Cerebellar cortex (tissue), 1 donor: Measurements from ENCODE around the gene FADS1.

Experiments
- DNase-seq: peaks from one replicate; pipeline ENCODE4 v3.0.0-alpha.2; 2015; ENCODE audit warnings: low spot score

FADS1 gene

DNA sequence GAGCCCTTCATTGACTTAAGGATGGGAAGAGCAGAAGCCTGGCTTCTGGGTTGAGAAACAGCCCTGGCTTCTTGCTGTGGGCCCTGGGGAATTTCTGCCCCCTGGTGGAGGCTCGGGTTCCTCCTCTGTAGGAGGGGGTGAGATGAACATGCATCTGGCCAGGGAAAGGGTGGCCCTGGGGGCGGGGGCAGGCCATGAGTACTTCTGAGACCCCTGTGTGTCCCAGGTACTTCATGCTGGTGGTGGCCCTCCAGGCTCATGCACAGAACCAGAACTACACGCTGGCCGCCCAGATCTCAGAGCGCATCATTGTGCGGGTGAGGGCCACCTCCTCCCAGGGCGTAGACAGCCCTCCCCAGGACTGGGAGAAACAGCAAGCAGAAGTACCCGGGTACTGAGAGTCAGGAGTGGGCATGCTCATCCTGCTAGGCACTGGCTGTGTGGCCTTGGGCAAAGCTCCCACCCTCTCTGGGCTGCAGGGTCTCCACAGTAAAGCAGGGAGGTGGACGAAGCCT is 40.2 kb downstream of the FADS1 start:
- DNase-seq = peak; percentile 56

DNA sequence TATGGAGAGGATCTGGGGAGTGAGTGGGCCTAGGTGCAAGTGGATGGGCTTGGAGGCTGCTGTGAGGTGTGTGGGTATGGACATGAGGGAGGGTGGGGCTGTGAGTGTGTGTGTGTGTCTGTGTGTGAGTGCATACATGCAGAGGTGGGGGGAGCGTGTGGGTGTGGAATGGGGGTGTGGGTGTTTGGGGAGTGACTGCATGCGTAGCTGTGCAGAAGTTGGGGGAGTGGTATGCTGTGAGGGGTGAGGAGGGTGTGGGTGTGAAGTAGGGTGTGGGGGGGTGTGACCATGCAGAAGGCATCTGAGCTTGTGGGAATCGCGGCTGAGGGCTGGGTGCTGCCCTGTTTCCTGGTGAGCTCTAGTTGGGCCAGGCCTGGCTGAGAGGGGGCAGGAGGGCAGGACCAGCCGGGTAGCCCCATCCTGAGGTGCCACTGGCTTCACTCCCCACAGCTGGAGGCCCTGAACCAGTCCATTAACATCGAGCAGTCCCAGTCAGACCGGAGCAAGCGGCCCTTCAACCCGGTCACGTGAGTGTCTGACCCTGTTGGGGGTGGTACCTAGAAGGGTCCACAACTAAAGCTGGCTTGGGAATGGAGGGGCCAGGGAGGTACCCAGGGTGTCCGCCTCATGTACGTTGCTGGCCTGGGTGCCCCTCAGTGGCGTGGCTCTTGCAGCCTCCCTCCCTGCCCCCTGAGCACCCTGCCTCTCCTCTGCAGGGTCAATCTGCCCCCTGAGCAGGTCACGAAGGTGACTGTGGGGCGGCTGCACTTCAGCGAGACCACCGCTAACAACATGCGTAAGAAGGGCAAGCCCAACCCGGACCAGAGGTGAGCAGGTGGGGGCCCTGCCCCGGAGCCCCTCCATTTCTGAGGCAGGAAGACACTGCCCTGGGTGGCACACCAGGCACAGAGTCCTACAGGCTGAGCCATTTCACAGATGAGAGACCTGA is 40.9 kb downstream of the FADS1 start:
- DNase-seq = no peak

DNA sequence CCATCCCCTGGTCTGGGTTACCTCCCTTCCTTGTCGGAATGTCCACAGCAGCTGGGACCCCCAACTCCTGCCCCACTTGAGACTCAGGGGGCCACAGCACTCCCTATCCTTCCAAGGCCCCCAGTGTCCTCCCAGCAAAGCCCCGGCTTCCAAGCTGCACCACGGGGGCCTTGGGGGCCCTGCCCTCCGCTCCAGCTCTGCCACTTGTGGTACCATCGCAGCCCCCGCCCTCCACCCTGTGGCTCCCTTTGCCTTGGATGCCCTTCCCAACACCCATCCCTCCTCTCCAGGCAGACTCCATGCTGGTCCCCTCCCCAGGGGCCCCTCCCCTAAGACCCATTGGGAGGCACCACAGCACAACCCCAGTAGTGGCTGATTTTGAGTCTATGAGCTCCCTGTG is 41.7 kb downstream of the FADS1 start:
- DNase-seq = no peak

DNA sequence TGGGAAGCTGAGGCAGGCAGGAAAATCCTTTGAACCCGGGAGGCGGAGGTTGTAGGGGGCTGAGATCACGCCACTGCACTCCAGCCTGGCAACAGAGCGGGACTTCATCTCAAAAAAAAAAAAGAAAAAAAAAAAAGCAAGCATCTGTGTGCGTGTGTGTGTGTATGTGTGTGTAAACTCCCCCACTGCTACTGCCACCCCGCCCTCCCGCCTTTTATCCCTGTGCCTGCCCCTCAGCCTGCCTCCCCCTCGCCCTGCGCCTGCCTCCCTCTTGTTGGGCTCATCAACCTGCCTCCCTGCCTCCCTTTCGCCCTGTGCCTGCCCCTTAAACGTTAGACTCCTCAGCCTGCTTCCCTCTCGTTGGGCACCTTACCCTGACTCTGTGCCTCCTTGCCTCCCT is 42.4 kb downstream of the FADS1 start:
- no peak for DNase-seq

DNA sequence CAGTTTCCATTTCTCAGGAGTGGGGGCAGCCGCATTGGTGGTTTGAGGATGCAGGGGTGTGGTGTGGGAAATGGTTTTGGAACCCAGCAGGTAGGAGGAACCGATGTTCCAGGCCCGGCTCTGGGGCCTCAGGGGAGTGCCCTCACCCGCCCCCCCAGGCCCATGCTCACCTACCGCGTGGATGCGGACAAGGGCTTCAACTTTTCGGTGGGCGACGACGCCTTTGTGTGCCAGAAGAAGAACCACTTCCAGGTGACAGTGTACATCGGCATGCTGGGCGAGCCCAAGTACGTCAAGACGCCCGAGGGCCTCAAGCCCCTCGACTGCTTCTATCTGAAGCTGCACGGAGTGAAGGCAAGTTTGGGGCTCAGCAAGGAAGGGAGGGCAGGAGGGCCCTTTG is 43.0 kb downstream of the FADS1 start:
- no peak for DNase-seq

DNA sequence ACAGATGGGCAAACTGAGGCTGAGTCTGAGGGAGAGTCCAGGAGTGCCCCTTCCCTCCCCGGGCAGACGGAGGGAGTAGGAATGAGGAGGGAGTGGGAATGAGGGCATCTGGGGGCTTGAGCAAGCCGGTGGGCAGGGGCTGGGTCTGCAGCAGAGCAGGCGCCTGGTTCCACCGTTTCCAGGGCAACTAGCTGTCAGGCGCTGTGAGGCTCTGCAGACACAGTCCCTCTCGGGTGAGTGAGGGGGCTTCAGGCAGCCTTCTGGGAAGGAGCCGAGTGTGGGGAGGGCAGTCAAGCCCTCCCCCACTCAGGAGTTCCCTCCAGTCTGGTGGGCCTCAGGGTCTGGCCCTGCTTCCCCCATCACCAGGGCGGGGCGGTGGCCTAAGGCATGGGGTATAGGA is 43.4 kb downstream of the FADS1 start:
- no peak for DNase-seq

DNA sequence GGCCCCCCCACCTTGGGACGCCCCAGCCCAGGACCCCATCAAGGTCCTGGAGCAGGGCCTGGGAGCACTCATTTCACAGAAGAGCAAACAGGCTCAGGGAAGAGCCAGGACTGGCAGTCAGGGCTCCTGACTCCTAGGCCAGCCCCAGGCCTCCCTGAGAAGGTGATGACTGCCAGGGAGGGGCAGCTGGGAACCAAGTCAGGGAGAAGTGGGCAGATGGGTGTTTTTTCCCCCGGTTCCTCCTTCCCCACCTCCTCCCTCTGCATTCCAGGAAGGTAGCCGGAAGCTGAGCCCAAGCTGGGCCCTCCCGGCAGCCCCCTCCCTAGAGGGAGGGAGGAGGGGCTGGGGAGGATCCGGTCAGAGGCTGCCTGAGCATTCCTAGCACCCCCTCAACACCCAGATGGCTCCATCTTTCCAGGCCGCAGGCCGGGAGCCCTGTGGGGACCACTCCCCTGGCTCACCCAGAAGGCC is 44.8 kb downstream of the FADS1 start:
- no peak for DNase-seq

DNA sequence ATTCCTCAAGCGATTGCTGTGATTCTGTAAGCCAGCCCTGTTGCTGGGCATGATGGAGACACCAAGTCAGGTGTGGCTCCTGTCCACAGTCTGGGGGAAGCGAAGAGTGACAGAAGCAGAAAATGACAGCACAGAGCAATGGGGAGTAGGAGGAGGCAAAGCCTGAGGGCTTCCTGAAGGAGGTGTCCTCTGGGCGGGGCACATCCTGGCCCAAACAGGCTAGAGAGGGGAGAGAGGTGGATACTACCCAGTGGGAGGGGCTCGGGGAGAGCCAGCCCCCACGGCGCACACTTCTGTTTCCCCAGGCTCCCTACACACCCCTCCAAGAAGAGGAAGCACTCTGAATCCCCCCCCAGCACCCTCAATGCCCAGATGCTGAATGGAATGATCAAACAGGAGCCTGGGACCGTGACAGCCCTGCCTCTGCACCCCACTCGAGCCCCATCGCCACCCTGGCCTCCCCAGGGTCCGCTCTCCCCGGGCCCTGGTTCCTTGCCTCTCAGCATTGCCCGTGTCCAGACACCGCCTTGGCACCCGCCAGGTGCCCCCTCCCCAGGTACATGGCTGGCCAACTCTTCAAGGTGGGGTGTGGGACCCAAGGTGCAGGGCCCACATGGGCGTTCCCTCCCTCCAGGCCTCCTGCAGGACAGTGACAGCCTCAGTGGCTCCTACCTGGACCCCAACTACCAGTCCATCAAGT is 45.5 kb downstream of the FADS1 start:
- DNase-seq = no peak

DNA sequence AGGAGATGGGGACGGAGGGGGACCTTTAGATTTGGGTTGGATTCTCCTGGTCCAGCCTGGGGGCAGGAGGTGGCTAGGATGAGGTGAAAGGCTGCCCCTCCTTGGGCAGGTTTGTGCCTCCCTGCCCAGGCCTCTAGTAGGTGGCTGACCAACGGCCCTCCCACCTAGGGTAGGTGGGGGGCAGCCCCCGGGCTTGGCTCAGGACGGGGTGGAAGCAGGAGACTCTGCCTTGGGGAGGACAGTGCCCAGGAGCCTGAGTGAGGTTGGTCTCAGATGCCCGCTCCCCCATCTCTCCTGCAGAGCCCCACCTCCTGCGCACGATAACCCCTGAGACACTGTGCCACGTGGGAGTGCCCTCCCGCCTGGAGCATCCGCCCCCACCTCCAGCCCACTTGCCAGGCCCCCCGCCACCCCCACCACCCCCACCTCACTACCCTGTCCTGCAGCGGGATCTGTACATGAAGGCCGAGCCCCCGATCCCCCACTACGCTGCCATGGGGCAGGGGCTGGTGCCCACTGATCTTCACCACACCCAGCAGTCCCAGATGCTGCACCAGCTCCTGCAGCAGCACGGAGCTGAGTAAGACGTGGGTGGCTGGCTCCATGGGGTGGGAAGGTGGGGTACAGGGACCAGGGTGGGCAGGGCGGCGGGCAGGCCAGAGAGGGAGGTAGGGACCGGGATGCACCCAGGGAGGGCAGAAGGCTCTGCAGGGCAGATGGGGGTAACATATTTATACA is 46.7 kb downstream of the FADS1 start:
- DNase-seq = no peak

DNA sequence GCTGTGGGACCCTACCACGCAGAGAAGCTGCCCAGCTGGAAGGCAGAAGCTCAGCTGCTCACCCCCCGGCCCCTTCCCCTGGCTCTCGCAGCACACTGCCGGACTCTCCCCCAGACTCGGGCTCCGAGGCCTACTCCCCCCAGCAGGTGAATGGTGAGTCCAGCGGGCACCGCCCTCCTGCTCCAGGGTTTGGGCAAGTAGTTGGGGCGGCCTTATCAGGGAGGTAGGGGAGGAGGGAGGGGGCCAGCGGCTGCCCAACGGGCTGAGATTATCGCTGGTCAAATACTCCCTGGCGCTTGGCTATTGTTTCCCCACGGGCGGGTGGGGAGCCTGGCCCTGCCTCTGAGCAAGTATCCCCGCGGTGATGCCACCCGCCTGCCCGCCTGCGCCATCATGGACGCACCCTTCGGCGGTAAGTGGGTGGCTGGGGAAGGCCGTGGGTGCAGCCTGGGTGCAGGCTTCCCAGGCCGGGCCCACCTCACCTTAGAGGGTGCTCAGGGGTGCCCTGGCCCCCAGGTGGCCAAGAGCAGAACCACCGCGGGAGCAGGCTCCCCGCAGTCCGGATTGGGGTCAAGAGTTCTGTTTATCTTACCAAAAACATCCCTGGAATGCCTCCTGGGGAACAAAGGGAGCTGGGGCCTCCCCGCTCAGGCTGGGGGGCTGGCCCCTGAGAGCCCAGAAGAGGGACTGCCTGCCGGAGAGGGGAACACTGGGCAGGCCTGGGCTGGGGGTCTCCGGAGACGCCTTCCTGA is 47.5 kb downstream of the FADS1 start:
- no peak for DNase-seq

DNA sequence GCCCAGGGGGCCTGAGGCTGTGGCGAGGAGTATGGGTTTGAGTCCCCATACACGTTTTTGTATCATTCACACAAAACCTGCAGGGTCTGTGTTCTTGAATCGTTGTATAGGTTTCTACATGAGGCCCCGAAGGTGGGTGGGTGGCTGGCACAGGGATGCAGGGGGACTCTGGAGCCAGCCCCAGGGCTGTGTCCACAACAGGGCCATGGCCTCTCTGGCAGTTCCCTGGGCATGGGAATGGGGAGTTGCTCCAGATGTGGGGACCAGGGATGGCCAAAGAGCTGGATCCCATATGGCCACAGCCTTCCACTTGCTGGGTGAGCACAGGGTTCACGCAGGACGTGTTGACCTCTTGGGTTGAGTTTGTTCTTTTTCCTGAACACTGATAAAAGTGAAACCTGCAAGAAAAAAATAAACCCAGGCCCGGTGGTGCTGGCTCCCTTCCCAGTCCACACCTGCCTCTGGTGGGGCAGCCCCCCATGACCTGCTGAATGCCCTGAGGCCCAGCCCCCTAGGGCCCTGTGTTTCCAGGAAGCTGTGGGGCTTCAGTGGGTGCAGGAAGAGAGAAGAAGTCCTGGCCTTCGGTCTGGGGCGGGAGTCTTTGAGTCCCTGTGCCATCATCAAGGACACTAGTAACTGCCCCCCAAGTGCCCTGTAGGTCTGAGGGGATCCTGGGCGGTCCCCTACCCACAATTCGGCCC is 48.3 kb downstream of the FADS1 start:
- no peak for DNase-seq

DNA sequence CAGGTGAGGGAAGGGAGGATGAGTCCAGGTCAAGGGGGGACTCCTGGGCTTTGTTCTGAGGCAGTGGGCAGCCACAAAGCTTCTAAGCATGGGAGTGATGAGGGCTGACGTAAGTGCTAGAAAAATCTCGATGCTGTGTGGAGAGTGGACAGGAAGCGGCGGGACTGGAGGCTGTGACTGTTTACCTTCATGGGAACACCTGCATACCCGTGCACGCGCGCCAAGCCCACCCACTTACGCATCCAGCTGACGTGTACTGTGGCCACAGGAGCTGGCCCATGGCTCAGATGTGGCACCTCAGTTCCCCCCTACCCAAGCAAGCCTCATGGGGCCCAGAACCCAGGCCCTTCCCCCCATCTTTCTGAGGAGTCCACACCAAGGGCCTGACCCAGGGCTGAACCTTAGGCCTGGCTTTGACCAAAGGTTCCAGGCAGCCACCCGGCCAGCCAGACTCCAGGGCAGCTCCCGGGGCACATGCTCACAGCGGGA is 50.4 kb downstream of the FADS1 start:
- no peak for DNase-seq

DNA sequence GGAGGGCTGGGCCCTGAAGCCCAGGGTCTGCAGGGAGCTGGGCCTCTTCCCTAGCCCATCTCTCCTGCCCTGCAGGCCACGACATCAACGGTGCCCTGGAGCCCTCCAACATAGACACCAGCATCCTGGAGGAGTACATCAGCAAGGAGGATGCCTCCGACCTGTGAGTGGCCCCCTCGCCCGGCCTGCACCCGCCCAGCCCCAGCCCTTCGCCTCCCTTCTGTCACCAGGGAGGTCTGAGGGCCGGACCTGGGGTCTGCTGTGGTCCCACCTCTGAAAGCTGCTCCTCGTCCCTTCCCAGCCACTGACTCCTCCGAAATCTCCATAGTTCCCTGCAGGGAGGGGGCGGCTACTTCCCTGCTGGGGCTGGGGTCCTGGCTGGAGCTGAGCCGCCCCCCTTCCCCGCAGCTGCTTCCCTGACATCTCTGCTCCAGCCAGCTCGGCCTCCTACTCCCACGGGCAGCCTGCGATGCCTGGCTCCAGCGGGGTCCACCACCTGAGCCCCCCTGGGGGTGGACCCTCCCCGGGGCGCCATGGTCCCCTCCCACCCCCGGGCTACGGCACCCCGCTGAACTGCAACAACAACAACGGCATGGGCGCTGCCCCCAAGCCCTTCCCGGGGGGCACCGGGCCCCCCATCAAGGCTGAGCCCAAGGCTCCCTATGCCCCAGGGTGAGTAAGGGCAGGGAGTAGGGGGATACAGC is 51.1 kb downstream of the FADS1 start:
- no peak for DNase-seq

DNA sequence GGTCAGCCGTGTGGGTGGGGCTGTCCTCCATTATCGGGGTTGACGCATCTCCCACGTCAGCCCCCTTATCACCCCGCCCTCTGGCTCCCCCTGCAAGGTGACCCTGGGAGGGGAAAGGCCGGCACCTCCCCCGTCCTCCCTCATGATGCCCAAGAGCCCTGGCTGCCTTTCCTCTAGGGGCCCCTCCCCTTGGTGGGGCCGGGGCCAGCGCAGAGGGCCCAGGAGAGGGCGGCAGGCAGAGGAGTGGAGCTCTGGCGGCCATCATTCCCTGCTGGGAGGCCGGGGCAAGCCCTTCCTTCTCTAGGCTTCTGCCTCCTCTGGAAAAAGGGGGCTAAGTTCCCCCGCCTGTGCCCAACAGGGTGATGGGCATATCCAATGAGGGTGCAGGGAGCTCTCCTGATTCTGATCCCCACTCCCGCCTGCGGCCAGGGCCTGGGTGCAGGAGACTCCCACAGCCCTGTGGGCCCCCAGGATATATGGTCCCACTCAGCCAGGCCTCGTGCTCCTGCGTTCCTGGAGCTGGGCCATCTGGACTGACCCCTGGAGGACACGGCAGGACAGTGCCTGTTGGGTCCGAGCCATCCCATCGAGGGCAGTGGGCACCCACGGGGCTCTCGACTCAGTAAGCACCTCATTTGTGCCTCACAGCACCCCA is 52.1 kb downstream of the FADS1 start:
- no peak for DNase-seq

DNA sequence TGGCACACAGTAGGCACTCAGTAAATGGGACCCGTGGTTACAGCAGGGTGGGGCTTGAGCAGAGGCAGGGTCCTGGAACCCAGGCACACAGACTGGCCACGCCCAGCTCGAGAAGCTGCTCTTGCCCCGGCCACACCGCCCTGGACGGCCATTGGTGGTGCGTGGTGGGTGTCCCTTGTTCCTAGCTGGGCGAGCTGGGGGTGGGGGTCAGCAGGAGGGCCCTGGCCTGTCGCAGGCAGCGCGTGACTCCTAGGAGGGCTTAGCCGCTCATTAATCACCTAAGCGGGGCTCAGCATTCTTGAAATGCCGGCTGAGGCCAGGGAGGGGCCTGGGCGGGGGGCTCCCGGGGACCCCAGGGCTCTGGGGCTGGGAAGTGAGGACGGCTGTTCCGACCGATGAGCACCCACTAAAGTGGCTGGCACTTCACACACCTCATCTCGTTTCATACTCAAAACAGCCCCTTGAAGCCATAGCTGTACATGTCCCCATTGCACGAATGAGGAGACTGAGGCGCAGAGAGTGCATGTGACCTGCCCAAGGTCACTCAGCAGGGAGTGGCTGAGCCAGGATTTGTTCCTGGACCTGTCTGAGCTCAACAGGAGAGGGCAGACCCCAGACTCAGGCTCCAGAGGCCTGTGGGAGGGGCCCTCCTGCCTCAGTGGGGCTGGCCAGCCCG is 52.7 kb downstream of the FADS1 start:
- DNase-seq = no peak

DNA sequence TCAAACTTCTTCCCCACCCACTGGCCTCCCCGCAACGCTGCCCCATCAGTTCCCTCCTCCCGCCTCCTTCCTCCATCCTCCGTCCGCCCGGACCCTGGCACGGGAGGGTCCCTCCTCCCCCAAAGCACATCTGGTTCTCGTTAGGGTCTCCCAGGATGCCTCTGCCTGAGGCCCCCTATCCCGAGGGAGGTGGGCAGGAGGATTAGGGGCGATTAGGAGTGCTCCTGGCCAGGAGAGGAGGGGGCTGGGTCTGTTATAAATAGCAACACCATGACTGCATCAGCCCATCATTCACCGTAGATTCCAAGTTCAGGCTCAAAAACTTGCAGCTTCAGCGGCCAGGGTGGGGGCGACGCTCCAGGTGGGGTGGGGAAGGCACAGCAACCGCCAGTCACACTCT is 54.0 kb downstream of the FADS1 start:
- DNase-seq = no peak

DNA sequence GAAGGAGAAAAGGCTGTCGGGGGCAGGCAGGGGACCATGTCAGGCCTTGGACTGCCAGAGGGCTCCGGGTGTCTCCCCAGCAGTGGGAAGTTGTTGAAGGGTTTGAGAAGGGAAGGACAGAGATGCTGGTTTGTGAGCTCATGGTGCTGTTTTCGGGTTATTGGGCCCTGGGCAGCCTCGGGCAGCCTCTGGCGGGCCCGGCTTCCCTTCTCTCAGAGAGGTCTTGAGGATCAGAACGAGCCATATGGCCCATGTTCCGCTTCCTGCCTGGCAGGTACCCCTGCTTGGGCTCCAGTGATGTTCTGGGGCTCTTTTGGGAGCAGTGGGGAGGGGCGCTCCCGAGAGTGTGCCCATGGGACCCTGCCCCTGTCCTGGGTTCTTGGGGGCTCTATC is 54.6 kb downstream of the FADS1 start:
- no peak for DNase-seq

DNA sequence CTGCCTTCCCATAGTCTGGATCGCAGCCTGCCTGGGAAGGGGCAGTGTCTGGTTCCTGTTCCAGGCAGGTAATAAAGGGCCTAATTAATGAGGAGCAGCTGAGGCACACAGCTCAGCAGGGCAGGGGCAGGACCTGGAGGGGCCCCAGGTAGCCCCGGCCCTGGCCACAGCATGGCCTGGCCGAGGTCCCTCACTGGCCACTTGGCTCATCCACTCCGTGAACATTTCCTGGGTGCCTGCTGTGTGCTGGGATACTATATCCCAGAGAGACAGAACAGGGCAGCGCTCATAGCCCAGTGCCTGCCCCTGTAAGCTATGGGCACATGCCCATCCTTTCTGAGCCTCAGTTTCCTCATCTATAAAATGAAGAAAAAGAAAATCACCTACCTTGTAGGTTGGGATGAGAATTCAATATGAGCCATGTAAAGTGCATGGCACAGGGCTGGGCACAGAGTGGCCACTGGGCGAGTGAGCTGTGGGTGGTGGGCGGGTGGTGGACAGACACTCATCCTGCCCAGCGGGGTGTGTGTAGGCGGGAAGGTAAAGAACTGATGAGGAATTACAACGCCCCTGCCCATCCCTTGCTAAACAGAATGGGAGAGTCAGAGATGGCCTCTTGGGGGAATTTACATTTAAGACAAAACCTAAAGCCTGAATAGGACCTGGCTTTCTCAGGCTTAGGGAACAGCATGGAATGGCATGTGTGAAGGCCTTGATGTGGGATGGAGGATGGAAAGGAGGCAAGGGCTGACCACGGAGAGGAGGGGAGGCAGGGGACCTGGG is 55.2 kb downstream of the FADS1 start:
- no peak for DNase-seq
